ENCODE results near the gene AMBP.
"Not testable (repeated sequence)": the region's sequence is repeated elsewhere in the genome, so short reads cannot be mapped to it uniquely, and the experiment has no call there.

AMBP gene

DNA sequence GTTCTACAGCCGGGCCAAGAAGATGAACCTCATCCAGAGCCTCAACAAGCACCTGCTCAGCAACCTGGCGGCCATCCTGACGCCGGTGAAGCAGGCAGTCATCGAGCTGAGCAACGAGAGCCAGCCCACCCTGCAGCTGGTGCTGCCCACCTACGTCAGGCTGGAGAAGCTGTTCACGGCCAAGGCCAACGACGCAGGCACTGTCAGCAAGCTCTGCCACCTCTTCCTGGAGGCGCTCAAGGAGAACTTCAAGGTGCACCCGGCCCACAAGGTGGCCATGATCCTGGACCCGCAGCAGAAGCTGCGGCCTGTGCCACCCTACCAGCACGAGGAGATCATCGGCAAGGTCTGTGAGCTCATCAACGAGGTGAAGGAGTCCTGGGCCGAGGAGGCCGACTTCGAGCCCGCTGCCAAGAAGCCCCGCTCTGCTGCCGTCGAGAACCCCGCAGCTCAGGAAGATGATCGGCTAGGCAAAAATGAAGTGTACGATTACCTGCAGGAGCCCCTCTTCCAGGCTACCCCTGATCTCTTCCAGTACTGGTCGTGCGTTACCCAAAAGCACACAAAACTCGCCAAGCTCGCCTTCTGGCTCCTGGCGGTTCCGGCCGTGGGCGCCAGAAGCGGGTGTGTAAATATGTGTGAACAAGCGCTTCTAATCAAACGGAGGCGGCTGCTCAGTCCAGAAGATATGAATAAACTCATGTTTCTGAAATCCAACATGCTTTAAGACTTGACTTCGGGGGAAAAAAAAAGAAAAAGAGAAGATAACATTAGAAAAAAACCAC lies 28.5 kb downstream of the AMBP start:
- DNase-seq = no peak

DNA sequence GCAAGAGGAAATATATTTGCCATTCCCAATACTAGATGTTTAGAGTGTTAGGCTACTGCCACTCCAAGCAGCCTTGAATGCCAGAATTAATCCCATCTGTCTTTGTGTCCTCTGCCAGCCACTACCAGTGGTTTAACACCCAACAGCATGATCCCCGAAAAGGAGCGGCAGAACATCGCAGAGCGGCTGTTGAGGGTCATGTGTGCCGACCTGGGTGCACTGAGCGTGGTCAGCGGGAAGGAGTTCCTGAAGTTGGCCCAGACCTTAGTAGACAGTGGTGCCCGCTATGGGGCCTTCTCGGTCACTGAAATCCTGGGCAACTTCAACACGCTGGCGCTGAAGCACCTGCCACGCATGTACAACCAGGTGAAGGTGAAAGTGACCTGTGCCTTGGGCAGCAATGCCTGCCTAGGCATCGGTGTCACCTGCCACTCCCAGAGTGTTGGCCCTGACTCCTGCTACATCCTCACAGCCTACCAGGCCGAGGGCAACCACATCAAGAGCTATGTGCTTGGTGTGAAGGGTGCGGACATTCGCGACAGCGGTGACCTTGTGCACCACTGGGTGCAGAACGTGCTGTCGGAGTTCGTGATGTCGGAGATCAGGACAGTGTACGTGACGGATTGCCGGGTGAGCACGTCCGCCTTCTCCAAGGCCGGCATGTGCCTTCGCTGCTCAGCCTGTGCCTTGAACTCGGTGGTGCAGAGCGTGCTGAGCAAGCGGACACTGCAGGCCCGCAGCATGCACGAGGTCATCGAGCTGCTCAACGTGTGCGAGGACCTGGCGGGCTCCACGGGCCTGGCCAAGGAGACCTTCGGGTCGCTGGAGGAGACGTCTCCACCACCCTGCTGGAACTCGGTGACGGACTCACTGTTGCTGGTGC lies 29.3 kb downstream of the AMBP start:
- DNase-seq = no peak

DNA sequence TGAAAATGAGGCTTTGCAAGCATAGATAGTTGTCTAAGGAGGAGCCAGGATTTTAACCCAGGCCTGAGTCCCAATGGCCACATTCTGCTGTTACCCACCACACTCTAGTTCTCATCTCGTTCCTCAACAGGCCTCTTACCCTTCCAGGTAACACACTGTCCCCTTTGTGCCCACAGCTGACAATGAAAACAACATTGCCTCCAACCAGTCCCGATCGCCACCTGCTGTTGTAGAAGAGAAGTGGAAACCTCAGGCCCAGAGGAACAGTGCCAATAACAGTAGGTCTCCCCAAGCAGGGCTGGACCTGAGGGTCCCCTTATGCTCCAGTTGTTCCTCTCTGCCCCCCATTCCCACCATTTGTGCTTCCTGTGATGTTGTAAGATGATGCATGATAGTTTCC lies 30.4 kb downstream of the AMBP start:
- no peak for DNase-seq

- DNase-seq = no peak
Observed at GRCh38 chr9:114046875-114047274, 31.2 kb downstream of the AMBP start.

DNA sequence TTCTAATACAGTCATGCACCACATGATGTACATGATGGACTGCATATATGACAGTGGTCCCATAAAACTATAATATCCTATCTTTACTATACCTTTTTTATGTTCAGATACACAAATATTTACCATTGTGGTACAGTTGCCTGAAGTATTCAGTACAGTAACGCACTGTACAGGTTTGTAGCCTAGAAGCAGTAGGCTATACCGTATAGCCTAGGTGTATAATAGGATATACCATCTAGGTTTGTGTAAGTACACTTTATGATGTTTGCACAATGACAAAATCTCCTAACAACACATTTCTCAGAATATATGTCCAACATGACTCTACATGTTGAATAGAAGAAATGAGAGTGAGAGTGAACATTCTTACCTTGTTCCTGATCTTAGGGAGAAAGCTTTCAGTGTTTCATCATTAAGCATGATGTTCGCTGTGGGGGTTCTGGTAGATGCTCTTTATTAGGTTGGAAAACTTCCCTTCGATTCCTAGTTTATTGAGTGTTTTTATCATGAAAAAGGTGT lies 31.8 kb downstream of the AMBP start:
- no peak for DNase-seq

DNA sequence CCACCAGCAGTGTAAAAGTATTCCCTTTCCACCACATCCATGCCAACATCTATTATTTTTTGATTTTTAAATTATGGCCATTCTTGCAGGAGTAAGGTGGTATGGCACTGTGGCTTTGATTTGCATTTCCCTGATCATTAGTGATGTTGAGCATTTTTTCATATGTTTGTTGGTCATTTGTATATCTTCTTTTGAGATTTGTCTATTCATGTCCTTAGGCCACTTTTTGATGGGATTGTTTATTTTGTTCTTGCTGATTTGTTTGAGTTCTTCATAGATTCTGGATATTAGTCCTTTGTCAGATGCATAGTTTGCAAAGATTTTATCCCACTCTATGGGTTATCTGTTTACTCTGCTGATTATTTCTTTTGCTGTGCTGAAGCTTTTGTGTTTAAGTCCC lies 34.4 kb downstream of the AMBP start:
- not testable (repeated sequence) for DNase-seq

- no peak for DNase-seq
Observed at GRCh38 chr9:114039484-114039883, 38.6 kb downstream of the AMBP start.

- DNase-seq = no peak
Observed at GRCh38 chr9:114038724-114039313, 39.3 kb downstream of the AMBP start.

GRCh38 chr9:114037961-114038723 lies 40.0 kb downstream of the AMBP start:
- peak; percentile 52 for DNase-seq

- no peak for DNase-seq
Observed at GRCh38 chr9:114037249-114037648, 40.9 kb downstream of the AMBP start.

- DNase-seq = no peak
Observed at GRCh38 chr9:114035845-114036801, 42.0 kb downstream of the AMBP start.

GRCh38 chr9:114035221-114035844 lies 42.8 kb downstream of the AMBP start:
- no peak for DNase-seq

- no peak for DNase-seq
Observed at GRCh38 chr9:114034661-114035062, 43.4 kb downstream of the AMBP start.

- DNase-seq = no peak
Observed at GRCh38 chr9:114034196-114034595, 43.9 kb downstream of the AMBP start.

- no peak for DNase-seq
Observed at GRCh38 chr9:114033397-114034103, 44.5 kb downstream of the AMBP start.

GRCh38 chr9:114031948-114032840 lies 45.9 kb downstream of the AMBP start:
- DNase-seq = no peak

DNA sequence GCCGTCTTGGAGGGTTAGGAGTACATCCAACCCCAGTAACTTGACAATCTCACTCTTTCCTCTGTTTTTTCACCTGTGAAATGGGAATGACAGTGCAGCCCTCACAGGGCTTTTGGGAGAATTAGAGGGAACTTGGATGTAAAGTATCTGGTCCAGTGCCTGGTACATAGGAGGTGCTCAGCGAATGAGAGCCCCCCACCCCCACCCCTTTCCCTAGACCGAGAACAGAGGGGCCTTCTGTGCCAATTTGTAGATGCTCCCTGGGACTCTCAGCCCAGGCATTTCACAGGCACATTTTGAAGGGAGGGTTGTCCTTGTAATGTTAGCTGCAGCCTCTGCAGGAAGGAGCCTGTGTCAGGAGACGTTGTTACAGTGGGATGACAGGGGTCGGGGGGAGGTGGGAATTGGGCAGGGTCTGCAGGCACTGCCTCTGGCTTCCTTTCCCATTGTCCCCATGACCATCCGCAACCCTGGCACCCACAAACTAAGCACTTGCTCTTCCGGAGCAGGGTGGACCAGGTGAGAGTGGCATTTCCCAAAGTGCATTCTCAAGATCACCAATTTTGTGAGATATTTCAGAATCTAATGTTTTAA lies 47.0 kb downstream of the AMBP start:
- no peak for DNase-seq

DNA sequence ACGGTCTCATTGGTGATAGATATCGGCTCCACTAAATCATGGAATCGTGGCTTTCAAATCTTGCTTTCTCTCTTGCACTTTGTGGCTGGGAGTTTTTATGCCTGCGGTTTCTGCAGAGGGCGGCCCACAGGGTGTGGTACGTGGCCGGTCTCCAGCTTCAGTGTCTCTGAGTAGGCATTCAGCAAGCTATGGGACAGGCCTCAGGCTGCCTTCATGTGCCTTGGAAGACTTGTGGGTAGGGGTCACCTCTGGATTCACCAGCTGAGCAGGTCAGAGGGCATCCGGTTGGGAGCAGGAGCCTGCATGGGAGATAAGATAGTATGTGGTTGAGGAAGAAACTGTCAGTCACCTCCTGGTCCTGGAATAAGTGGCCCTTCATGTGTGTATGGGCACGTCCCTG lies 47.7 kb downstream of the AMBP start:
- no peak for DNase-seq

Measured in NCI-H524 treated with DMSO at 0.1 percent for 48 hours (cell line).